ENCODE results near the gene SDC4.

Gene SDC4, protein sequence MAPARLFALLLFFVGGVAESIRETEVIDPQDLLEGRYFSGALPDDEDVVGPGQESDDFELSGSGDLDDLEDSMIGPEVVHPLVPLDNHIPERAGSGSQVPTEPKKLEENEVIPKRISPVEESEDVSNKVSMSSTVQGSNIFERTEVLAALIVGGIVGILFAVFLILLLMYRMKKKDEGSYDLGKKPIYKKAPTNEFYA

DNA sequence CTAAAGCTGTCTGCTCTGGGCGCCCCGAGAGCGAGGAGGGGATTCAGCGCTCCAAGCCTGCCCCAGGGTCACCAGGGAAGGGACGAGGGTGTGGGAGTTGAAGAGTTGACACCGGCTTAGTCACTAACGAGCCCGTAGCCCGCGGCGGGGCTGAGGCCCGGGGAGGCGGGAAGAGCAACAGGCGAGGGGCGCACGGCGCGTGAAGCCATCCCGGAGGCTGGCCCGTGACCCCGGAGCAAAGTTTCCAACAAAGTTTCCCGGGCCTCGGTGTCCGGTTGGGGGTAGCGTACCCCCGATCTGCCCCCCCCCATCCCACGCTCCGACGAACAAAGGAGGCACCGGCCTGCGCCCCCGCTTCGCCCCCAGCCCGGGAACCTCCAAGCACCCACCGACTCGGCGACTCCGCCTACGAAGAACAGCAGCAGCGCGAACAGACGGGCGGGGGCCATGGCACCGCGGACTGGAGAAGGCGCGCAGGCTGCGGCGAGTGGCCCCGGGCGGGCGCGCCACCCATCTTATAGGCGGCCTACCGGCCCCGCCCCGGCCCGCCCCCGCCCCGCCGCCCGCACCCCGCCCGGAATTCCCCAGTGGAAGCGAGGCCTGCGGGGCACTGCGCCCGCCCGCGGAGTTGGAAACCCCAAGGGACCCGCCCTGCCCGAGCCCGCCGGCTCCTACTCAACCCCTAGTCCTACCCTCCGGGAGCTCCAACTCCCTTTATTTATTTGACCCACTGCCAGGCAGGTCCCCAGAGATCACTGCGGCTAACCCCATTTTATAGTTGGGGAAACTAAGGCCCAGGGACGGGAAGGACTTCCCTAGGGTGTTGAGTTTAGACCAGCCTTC lies at the start of gene SDC4:
Gene SDC4, minus strand, starts transcription at position 489 of the 843 bp plus-strand sequence. Its CDS starts 40 bp downstream, at position 449.
- peak; percentile 45 for DNase-seq (ENCODE audit: low read depth)

DNA sequence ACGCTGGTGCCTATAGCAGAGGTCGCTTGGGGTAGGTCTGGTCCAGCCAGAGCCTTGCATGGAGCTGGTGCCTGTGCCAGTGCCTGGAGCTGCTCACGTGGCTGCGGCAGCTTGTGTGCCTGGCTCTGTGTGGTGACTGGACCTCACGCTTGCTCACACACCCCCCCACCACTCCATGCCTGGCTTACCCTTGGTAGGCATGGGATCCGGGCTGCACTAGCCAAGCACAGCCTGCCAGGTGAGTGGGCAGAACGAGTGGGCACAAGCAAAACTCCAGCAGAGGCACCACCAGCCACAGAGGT lies 46.8 kb upstream of the SDC4 start:
- no peak for DNase-seq (ENCODE audit: low read depth)

DNA sequence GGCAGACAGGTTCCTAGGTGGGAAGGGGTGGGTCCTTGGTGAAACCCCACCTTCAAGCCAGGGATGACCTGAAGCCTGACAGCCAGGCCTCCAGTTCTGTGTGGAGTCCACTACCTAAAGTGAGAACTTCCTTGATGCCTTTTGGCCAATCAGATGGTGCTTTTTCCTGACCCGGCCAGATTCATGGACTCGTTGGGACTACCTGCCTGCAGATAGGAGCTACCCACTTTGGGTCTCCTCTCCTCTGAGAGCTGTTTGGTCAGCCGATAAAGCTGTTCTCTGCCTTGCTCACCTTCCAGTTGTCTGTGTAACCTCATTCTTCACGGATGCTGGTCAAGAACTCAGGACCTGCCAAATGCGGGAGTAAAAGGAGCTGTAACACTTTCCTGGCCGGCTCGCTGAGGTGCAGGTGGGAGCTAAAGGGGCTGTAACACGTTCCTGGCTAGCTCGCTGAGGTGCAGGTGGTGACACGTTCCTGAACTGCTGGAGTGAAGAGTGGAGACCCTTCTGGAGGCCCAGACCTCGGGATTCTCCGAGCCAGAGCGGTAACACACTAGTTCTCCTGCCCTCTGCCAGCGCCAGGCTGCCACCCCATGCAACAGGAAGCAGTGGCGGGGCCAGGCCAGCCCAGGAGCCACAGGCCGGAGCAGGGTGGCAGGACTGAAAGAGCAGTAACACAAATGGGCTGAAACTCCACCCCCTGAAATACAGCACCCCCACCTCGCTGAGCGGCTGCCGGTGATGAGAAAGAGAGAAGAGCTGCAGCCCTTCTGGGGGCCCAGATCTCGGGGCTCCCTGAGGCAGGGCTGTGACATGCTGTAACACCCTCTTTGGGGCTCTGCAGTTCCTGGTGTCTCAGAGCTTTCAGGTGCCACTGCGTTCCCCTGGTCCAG lies 46.2 kb upstream of the SDC4 start:
- no peak for DNase-seq (ENCODE audit: low read depth)

DNA sequence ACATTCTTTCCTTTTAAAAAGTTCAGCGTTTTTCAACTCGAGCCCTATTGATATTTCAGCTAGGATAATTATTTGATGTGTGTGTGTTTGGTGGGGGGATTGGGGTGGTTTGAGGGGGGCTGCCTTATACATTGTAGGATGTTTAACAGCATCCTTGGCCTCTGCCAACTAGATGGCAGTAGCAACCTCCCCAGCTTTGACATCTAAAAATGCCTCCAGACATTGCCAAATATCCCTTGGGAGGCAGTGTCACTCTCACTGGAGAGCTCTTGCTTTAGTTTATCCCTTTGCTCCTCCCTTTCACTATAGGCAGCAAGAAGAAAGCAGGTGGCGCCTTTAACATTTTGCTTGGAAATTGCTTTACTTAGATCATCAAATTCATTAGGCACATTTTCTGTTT lies 44.5 kb upstream of the SDC4 start:
- no peak for DNase-seq (ENCODE audit: low read depth)

DNA sequence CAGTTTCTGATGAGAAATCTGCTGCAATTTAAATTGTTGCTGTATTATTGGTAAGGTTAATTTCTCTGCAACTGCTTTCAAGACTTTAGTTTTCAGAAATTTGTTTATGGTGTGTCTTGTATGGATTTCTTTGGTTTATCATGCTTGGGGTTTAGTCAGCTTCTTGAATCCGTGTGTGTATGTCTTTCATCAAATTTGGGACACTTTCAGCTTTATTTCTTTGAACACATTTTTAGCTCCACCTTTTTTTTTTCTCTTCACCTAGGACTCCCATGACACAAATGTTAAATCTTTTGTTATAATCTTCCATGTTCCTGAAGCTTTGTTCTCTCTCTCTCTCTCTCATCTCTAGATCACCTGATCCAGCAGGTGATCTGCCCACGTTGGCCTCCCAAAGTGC lies 43.3 kb upstream of the SDC4 start:
- DNase-seq (ENCODE audit: low read depth) = no peak

DNA sequence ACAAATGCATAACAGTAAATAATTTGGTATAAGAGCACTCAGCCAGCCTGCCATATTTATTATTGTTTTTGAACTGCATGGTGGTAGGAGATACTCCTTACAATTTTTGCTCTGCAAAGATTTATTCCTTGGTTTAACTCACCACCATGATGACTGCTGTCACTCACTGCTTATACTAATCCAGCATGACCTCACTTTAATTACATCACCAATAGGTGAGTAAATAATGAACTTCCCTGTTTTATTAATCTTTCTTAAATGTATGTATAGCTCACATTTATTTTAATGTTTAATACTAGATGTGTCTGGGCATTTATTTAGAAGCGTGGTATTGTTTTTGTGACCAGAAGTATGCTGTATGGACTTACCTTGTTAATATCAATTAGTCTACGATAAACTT lies 42.7 kb upstream of the SDC4 start:
- DNase-seq (ENCODE audit: low read depth) = no peak

DNA sequence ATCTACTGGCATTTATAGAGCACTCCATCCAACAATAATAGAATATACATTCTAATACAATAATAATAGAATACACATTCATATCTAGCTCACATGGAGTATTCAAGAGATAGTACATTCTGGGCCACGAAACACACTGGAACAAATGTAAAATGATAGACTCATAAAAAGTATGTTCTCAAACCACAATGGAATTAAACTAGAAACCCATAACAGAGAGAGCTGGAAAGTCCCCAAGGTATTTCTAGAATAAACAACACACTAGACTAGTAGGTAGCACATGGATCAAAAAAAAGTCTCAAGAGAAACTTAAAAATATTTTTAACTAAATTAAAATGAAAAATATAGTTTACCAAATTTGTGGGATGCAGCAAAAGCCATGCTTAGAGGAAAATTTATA lies 39.0 kb upstream of the SDC4 start:
- no peak for DNase-seq (ENCODE audit: low read depth)

DNA sequence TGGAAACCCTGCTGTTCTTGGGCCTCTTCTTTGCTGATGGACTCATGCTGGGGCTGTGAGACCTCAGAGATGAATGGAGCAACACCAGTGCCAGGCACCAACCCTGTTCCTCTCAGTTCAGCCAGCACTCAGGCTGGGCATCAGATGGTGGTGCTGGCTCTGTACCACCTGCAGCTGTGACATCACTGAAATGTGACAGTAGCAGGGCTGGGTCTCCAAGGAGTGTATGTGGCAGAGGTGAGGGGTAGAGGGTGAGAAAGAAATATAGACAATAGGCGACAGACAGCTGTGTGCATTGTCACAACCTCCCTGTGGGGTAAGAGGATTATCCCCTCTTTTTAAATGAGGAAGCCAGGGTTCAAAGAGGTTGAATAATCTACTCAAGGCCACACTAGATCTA lies 30.0 kb upstream of the SDC4 start, which contains the start of gene TP53TG5:
Gene TP53TG5, minus strand, starts transcription at position 135 of the 400 bp plus-strand sequence. Its CDS starts 89 bp downstream, at position 46.
- DNase-seq (ENCODE audit: low read depth) = no peak

DNA sequence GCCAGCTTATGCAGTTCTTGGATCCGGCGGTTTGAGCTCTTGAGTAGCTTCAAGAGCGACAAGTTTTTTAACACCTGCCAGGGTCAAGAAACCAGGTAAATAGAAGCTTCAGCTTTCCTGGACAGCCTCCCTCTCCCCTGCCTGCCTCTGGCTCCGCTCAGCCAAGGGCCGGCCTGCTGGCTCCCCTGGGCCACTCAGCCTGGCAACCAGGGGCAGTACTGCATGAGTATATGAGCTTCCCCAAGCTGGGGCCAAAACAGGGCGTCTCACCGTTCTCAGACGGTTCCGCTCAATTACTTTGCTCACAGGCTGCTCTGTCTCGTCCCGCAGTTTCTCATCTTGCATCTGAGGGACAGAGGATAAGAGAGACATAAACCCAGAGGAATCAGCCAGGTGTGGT lies 29.0 kb upstream of the SDC4 start:
- DNase-seq (ENCODE audit: low read depth) = no peak

DNA sequence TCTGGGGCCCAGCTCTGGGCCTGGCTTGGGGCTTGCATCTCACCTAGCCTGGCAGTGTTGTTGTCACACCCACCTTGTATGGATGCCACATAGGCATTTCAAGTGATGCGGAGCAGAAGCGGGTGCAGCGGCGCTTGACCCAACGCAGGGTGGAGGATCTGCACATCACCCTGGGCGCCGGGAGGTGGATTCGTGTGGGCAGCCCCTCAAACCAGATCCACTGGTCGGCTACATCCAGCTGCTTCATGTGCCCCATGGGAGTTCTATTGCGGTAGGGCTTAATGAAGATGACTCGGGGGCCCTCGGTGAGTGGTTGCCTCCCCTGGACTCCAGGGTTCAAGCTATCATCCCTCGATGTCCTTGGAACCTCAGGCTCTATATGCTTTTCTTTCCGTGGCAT lies 26.7 kb upstream of the SDC4 start:
- no peak for DNase-seq (ENCODE audit: low read depth)

DNA sequence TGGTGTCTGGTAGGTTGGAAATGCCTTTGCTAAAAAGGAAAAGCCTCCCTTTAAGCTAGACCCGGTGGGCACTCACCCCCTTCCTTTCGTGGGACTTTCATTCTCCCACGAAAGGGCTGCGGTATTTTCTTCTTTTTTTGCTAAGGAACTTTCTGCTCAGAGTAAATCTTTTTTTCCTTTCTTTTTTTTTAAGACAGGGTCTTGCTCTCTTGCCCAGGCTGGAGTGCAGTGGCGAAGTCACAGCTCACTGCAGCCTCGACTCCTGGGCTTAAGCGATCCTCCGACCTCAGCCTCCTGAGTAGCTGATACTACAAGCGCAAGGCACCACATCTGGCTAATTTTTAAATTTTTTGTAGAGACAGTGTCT lies 25.9 kb upstream of the SDC4 start:
- DNase-seq (ENCODE audit: low read depth) = no peak

DNA sequence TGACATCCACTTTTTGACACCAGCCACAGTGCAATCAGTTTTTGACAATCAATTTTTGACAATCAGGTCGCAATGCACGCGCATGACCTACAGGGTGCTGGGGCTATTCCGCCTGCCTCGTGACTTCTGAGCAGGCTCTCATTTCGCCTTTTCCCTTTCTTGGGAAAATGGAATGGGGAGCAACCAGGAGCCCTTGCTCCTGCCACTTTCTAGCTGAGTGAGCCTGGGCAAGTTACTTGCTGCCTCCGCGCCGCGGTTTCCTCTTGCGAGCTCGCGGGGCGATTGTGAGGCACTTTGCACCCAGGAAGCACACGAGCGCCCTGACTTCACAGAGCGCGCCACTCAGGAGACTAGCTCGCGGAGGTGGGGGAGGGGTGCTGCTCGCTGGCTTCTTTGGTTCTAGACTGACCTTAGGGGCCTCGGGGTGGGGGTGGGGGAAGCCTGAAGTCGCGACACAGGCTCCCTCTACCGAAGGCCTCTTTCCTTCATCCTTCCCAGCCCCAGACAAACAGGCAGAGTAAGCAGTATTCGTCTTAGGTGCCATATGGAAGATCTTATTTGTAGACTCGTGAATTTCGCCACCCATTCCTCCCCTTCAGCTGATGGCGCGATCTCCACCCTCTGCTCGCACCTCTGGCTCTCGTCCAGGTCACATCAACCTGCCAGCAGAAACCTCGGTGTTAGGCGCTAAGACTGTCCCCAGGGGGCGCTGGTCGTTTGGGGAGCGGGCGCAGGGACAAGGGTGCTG lies 25.3 kb upstream of the SDC4 start:
- DNase-seq (ENCODE audit: low read depth) = peak; percentile 87

DNA sequence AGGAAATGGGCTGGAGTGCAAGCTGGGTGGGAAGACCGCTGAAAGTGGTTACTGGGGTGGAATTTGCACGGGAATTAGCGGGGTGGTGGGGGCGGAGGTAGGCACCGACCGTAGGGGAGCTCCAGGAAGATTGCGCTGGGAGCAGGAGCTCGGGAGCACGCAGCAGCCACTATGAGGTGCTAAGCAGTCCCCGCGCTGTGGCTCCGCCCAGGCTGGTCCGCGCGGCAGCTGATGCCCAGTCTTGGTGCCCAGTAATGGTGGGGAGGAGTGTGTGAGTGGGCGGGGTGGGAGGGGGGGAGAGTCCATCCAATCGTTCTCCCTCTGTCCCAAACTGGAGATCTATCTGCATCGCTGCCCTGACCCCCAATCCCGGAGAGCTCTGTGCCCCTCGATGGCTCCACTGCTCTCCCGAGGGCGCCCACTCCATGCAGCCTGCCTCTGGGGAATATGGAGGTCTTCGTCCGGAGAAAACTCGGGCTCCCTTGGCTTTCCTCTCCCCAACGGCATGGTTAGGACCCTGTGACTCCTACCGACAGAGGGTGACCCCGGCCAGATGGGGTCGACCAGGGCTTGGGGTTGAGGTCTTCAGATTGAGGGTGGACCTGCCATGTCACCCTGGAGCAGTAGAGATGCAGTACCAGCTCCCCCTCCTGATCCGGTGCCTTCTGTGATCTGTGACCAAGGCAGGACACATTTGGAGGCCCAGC lies 24.6 kb upstream of the SDC4 start:
- DNase-seq (ENCODE audit: low read depth) = no peak

DNA sequence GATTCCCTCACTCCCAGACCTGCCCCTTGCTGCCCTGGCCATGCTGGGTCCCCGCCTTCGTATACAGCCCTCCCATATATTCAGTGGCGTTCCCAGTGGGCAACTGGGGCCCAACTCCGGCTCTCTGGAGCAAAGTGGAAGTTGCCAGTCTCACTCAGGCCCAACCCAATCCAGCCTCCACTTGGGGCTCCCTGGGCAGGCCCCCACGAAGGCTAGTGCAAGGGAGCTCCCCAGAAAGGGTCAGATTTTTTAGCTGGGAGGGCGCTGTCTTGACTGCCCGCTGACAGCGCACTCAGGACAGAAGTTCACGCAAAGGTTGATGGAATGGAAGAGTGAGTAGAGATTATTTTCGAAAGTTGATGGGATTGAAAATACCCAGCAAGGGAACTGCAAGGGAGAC lies 24.0 kb upstream of the SDC4 start:
- no peak for DNase-seq (ENCODE audit: low read depth)

DNA sequence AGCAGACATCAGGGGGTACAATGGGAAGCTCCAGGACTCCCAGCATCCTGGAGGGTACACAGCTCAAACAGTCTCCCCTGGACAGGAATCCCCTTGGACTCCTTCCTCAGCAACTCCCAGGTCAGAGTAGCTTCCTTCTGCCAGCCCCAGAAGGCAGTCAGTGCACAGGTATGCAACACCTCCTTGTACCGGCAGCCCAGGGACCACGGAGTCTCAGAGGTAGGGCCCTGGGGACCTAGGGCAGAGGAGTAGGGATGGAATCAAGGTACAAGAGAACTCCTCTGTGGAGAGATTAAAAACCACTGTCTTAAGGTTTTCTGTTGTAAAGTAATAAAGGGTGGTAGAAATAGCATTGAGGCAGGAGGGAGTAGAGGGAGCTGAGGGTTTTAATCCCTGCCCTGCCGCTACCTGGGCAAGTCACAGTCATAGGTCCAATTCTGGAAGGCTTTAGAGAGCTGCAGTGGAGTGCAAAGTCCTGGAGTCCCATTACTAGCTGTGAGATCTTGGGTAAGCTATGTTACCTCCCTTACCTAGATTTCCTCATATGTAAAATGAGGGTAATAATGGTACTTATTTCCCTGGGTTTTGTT lies 22.4 kb upstream of the SDC4 start:
- no peak for DNase-seq (ENCODE audit: low read depth)

DNA sequence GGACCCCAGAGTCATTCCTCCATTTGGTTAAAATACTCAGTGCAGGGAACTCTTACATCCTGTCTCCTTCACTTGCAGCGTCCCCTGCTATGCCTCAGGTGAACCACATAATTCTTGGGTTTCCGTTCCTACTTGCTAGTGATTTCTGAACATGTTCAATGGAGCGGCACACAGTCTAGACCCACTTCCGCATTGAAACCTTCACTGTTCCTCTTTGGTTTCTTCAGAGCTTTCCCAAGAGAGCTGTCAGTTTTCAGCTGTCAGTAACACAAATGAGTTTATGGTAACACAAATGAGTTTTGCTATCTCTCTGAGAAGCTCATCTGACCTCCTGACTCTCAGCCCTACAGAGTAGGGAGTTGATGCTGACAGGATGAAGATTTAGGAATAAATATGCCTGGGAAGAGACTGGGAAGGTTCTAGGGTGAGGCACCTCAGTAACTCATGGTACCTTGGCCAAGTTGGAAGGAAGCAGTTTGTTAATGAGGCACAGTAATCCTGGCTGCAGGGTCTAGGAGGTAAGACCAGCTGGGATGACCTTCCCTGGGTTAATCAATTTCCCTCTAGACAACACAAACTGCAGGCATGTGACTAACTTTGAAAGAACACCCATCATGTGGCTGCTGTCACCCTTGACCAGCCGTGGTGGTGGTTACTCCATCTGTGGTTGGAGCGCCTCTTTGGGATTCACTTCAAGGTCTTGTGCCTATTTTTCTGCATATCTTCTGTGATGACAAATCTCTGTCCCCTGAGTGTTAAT lies 20.2 kb upstream of the SDC4 start:
- DNase-seq (ENCODE audit: low read depth) = no peak

DNA sequence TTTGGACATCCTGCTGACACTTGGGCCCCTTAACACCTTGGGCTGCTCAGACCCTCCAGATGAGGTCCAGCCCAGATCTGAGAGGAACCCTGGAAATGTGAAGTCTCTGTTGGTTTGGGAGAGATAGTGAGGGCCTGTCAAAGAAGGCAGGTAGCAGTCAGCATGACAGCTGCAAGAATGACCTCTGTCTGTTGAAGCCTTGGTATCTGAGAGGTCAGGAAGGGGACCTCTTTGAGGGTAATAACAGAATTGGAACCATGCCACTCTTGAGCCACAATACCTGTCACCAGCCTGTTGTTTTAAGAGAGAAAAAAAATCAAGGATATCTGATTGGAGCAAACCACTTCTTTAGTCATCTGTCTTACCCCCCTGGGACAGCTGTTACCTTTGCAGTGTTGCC lies 18.9 kb upstream of the SDC4 start:
- DNase-seq (ENCODE audit: low read depth) = no peak

DNA sequence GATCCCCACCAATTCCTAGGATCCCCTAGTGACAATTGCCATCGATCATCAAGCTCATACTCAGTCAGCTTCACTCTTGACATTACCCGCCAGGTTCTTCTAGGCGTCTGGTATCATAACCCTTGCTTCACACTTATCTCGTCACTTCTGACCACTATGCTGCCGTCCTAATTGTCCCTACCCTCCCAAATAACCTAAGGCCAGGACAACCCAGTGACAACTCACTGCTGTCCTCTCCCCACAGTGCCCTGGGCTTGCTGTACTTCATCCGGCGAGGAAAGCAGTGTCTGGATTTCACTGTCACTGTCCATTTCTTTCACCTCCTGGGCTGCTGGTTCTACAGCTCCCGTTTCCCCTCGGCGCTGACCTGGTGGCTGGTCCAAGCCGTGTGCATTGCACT lies 18.4 kb upstream of the SDC4 start:
- no peak for DNase-seq (ENCODE audit: low read depth)

DNA sequence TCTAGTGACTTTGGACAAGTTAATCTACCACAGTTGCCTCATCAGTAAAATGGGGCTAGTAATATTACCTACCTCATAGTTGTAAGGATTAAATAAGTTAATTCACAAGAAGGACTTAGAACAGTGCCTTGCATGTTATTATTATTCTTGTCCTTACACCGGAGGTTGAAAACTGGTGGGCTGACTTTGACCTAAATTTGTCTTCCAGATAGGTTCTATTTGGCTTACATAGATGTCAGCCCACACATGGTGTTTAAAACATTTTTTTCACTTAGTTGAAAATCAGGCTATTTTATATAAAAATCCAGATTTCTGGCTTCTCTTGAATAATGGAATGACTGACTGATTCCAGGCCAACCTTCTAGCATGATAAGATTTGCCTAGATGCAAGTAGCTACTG lies 18.0 kb upstream of the SDC4 start:
- DNase-seq (ENCODE audit: low read depth) = no peak

DNA sequence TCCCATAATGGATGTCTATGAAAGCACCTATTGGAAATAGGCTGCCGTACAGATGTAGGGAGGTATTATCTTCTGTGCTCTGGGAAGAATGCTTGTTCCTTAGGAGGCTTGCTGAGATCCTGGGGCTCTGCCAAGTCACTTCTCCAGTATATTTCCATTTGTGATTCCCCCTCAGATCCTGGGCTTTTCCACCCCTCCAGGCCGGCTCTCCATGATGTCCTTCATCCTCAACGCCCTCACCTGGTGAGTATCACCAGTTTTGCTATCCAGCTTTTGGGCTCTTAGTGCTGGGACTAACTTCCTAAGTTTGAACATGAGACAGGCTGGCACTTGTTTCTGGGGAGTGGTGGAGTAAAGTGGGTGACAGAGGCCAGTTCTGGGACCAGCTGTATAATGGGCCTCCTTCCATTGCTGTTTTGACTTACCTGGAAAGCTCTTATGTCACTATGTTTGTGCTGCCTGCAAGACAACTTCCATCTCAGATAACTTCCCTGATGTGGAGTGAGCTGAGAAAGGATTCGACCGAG lies 17.3 kb upstream of the SDC4 start:
- no peak for DNase-seq (ENCODE audit: low read depth)

Measured in stimulated activated CD8-positive, alpha-beta memory T cell treated with anti-CD3 and anti-CD28 coated beads, Interleukin-4, amount 100 ng/mL, for 24 hours (primary cell).